BLaER1 (cell line): ENCODE measurements around the gene UBR3.
"Not testable (repeated sequence)": the region's sequence is repeated elsewhere in the genome, so short reads cannot be mapped to it uniquely, and the experiment has no call there.

Experiments used
- H3K27ac ChIP-seq: shearing (Covaris generic); formaldehyde crosslinking; 2 replicates; pipeline ENCODE4 v1.8.1; 2022
- H3K27me3 ChIP-seq: shearing (Covaris generic); formaldehyde crosslinking; 2 replicates; pipeline ENCODE4 v1.8.1; 2022
- H3K36me3 ChIP-seq: shearing (Covaris generic); formaldehyde crosslinking; 2 replicates; pipeline ENCODE4 v1.8.1; 2022
- H3K4me1 ChIP-seq: shearing (Covaris generic); formaldehyde crosslinking; 2 replicates; pipeline ENCODE4 v1.8.1; 2022
- H3K4me2 ChIP-seq: shearing (Covaris generic); formaldehyde crosslinking; 2 replicates; pipeline ENCODE4 v1.8.1; 2022
- H3K4me3 ChIP-seq: shearing (Covaris generic); formaldehyde crosslinking; 2 replicates; pipeline ENCODE4 v1.8.1; 2022
- H3K9ac ChIP-seq: shearing (Covaris generic); formaldehyde crosslinking; 2 replicates; pipeline ENCODE4 v1.8.1; 2022
- H3K9me3 ChIP-seq: shearing (Covaris generic); formaldehyde crosslinking; 2 replicates; pipeline ENCODE4 v1.8.1; 2022
- H4K20me1 ChIP-seq: shearing (Covaris generic); formaldehyde crosslinking; 2 replicates; pipeline ENCODE4 v1.8.1; 2022
- Cebpa-rat ChIP-seq: shearing (Covaris generic); IDR thresholded peaks from 2 replicates; pipeline ENCODE4 v1.8.1; 2022

The UBR3 gene

DNA sequence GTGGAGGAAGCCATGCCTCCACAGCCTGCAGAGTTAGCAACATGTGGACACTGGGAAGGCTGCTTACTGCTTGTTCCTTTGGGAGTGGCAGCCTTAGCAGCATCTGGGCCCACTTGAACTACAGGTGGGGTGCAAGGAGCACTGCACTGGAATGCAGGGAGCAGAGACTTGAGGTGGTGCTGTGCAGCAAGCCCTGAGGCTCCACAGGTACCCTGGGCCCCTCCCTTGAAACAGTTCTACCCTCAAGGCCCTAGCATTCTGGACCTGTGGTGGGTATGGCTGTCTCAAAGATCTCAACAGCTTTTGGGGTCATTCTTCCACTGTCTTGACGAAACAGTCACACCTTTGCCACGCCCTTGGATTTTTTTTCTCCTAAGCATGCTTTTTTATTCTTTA, 13.5 kb downstream of the UBR3 start:
- Histone ChIP-seq H3K27ac (no peak overlapping the region), H4K20me1 (peaks cover 24% of the 10 kb centered on the region), H3K9ac (no peak overlapping the region), H3K4me1 (no peaks in the 10 kb centered on the region), H3K4me2 (no peak overlapping the region), H3K9me3 (peaks cover 20% of the 10 kb centered on the region), H3K27me3 (no peaks in the 10 kb centered on the region), H3K36me3 (peaks cover 40% of the 10 kb centered on the region), H3K4me3 (no peak overlapping the region)
- TF ChIP-seq Cebpa-rat, result no peak

DNA sequence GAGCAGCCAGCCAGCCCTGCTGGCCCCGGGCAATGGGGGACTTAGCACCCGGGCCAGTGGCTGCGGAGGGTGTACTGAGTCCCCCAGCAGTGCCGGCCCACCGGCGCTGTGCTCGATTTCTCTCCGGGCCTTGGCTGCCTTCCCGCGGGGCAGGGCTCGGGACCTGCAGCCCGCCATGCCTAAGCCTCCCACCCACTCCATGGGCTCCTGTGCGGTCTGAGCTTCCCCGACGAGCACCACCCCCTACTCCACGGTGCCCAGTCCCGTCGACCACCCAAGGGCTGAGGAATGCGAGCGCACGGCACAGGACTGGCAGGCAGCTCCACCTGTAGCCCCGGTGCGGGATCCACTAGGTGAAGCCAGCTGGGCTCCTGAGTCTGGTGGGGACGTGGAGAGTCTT, 14.4 kb downstream of the UBR3 start:
- H3K9me3 ChIP-seq, result peaks cover 20% of the 10 kb centered on the region
- H3K27me3 ChIP-seq, H3K4me2 ChIP-seq, H3K4me3 ChIP-seq, H3K9ac ChIP-seq, H3K27ac ChIP-seq, H3K4me1 ChIP-seq: not testable (repeated sequence)
- H3K36me3 ChIP-seq, result peaks cover 40% of the 10 kb centered on the region
- H4K20me1 ChIP-seq, result peaks cover 18% of the 10 kb centered on the region

DNA sequence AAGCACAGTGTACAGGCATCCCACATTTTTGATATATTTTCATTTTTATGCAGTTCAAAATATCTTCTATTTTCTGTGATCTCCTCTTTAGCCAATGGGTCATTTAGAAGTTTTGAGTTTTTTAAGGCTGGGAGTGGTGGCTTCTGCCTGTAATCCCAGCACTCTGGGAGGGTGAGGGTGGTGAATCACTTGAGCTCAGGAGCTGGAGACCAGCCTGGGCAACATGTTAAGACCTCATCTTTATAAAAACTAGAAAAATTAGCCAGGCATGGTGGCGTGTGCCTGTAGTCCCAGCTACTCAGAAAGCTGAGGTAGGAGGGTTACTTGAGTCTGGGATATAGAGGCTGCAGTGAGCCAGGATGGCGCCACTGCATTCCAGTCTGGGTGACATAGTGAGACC, 17.8 kb downstream of the UBR3 start:
- Histone ChIP-seq H3K4me3 (no peak overlapping the region), H3K9me3 (peaks cover 38% of the 10 kb centered on the region), H3K27me3 (no peaks in the 10 kb centered on the region), H3K36me3 (peaks cover 50% of the 10 kb centered on the region), H3K9ac (no peak overlapping the region), H3K4me1 (no peaks in the 10 kb centered on the region), H3K27ac (no peak overlapping the region), H3K4me2 (no peak overlapping the region), H4K20me1 (peaks cover 10% of the 10 kb centered on the region)
- no peak for TF ChIP-seq Cebpa-rat

DNA sequence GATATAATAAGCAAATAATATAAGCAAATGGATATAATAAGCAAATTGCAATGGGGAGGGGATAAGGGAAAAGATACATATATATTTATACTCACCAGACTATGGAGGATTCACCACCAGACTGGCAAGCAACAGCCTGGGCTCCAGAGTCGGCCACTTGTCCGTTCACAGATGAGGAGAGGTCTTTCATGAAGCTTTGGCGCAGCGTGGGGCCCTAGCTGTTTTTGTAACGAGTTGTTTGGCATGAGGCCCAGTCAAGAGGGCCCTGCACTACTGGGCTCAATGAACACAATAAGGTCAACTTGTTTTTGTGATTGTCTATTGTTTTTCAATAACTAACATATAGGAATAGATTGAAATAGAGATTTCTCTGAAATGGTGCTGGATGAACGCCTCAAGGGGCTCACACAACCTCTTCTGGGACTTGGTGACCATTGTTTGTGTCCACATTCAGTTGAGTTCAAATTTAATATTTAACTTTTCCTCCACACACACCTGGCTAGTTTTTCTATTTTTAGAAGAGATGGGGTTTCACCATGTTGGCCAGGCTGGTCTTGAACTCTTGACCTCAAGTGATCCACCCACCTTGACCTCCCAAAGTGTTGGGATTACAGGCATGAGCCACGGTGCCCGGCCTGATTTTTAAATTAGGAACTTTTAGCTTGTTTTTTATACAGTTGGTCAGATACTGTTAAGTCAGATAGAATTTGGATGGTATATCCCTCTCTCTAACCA, 21.9 kb downstream of the UBR3 start:
- peaks cover 33% of the 10 kb centered on the region for H3K36me3 ChIP-seq
- H3K4me1 ChIP-seq, H4K20me1 ChIP-seq, H3K27ac ChIP-seq, H3K4me3 ChIP-seq, H3K4me2 ChIP-seq, H3K9ac ChIP-seq, H3K27me3 ChIP-seq: not testable (repeated sequence)
- peaks cover 36% of the 10 kb centered on the region for H3K9me3 ChIP-seq

DNA sequence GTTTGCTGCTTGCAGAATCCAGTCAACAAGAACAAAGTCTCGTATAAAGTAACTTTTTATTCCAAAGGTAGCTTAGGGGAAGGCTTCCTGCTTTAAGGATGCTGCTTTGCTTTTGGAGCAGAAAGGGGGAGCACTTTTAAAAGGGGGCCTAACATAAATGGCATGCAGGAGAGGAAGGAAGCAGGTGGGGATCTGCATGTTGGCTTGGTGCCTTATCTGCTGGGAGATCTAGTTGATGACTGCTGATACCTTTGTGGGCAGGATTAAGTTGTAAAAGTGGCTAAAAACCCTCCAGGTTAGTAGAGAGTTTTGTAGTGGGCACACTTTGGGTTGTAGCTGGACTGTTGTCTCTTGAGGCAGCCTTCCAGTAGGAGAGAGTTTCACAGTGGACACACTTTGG, 22.5 kb downstream of the UBR3 start:
- Histone ChIP-seq H3K9me3 (peaks cover 36% of the 10 kb centered on the region), H3K4me3 (no peak overlapping the region), H4K20me1 (no peaks in the 10 kb centered on the region), H3K27me3 (no peaks in the 10 kb centered on the region), H3K36me3 (peaks cover 28% of the 10 kb centered on the region), H3K27ac (no peak overlapping the region), H3K9ac (no peak overlapping the region), H3K4me2 (no peak overlapping the region), H3K4me1 (no peaks in the 10 kb centered on the region)
- no peak for TF ChIP-seq Cebpa-rat

DNA sequence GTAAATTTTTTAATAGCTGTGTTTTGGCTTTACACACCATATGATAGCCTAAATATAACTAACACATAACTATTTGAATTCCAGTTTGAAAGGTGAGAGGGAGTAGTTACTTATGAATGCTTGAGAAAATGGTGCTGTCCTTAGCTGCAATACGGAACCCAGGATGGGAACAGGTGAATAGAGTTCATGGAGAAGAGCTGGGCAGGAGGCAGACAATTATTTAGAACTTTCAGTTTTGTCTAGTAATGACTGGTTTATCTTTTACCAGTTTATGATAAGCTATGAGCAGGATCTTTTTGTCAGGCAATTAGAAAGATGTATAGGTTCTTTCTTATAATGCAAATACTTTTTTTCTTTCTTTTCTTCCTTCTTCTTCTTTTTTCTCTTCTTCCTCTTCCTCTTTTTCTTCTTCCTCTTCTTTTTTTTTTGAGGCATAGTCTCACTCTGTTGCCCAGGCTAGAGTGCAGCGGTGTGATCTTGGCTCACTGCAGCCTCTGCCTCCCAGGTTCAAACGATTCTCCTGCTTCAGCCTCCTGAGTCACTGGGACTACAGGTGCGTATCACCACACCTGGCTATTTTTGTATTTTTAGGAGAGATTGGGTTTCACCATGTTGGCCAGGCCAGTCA, 25.9 kb downstream of the UBR3 start:
- Histone ChIP-seq H3K4me3 (no peak overlapping the region), H3K9me3 (peaks cover 65% of the 10 kb centered on the region), H3K4me2 (no peak overlapping the region), H3K4me1 (no peaks in the 10 kb centered on the region), H3K27me3 (no peaks in the 10 kb centered on the region), H3K27ac (no peak overlapping the region), H3K36me3 (peaks cover 28% of the 10 kb centered on the region), H3K9ac (no peak overlapping the region), H4K20me1 (no peaks in the 10 kb centered on the region)
- no peak for TF ChIP-seq Cebpa-rat

DNA sequence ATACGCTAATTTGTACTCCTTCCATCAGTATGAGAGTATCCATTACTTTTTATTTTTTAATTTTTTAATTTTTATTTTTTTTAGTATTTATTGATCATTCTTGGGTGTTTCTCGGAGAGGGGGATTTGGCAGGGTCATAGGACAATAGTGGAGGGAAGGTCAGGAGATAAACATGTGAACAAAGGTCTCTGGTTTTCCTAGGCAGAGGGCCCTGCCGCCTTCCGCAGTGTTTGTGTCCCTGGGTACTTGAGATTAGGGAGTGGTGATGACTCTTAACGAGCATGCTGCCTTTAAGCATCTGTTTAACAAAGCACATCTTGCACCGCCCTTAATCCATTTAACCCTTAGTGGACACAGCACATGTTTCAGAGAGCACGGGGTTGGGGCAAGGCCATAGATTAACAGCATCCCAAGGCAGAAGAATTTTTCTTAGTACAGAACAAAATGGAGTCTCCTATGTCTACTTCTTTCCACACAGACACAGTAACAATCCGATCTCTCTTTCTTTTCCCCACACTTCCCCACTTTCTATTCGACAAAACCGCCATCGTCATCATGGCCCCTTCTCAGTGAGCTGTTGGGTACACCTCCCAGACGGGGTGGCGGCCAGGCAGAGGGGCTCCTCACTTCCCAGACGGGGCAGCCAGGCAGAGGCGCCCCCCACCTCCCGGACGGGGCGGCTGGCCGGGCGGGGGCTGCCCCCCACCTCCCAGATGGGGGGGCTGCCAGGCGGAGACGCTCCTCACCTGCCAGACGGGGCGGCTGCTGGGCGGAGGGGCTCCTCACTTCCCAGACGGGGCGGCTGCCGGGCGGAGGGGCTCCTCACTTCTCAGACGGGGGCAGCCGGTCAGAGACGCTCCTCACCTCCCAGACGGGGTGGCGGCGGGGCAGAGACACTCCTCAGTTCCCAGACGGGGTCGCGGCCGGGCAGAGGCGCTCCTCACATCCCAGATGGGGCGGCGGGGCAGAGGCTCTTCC, 28.3 kb downstream of the UBR3 start:
- not testable (repeated sequence) for H3K27ac ChIP-seq, H4K20me1 ChIP-seq, H3K9ac ChIP-seq, H3K4me2 ChIP-seq, H3K4me1 ChIP-seq, H3K4me3 ChIP-seq, H3K27me3 ChIP-seq
- Histone ChIP-seq H3K9me3 (peaks cover 60% of the 10 kb centered on the region), H3K36me3 (peaks cover 13% of the 10 kb centered on the region)

DNA sequence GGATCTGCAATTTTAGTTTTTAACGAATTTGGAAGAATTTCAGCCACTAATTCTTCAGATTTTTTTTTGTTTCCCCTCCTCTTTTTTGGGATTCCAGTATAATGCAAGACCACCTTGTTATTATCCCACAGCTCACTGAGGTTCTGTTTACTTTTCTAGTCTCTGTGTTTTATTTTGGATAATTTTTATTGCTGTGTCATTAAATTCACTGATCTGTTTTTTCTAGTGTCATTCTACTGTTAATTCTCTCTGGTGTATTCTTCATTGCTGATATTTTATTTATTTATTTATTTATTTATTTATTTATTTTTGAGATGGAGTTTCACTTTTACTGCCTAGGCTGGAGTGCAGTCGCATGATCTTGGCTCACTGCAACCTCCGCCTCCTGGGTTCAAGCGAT, 32.2 kb downstream of the UBR3 start:
- H3K4me3 ChIP-seq, result no peak overlapping the region
- no peak overlapping the region for H3K27ac ChIP-seq
- peaks cover 9% of the 10 kb centered on the region; the same call in 1 of the 2 replicates for H4K20me1 ChIP-seq
- H3K4me1 ChIP-seq, result no peaks in the 10 kb centered on the region
- peaks cover 14% of the 10 kb centered on the region for H3K36me3 ChIP-seq
- no peak for TF ChIP-seq Cebpa-rat
- no peak overlapping the region for H3K4me2 ChIP-seq
- H3K9ac ChIP-seq, result no peak overlapping the region
- H3K27me3 ChIP-seq, result no peaks in the 10 kb centered on the region
- peaks cover 67% of the 10 kb centered on the region for H3K9me3 ChIP-seq

DNA sequence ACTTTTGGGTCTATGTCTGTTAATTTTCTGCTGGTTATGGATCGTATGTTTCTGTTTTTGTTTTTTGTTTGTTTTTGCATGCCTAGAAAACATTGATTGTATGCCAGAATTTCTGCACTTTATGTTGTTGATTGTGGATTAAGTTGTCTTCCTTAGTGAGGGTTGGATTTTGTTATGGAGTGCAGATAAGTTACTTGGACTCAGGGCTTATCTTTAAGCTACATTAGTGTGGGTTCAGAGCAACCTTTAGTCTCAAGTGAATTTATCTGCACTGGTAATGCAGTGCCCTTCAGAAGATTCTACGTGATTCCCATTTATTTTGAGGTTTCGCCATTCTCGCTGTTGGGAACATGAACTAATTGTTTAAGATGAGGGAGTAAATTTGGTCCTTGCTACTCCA, 32.9 kb downstream of the UBR3 start:
- H3K9me3 ChIP-seq, result peaks cover 64% of the 10 kb centered on the region
- no peak overlapping the region for H3K27ac ChIP-seq
- H3K36me3 ChIP-seq, result peaks cover 14% of the 10 kb centered on the region
- no peak for TF ChIP-seq Cebpa-rat
- H3K27me3 ChIP-seq, result no peaks in the 10 kb centered on the region
- no peaks in the 10 kb centered on the region for H3K4me1 ChIP-seq
- no peak overlapping the region for H3K9ac ChIP-seq
- peaks cover 9% of the 10 kb centered on the region; the same call in 1 of the 2 replicates for H4K20me1 ChIP-seq
- no peak overlapping the region for H3K4me3 ChIP-seq
- no peak overlapping the region for H3K4me2 ChIP-seq

DNA sequence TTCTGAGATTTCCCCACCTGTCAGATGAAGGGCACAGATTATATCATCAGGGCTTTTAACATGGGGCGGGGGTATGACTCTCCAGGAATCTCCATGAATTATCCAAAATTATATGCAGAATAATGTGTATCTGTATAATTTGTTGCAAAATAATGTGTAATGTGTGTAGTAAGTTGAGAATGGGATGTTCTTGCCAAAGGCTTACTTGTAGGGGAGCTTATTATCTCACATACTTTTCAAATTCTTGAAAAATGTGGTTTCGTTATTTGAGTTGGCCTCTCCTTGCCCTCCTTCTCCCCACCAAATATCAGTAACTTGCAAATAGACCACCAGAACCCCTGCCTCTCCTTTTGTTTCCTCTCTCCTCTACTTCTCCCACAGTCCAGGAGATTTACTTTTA, 35.6 kb downstream of the UBR3 start:
- peaks cover 24% of the 10 kb centered on the region; the same call in 1 of the 2 replicates for H4K20me1 ChIP-seq
- H3K4me1 ChIP-seq, result no peaks in the 10 kb centered on the region
- peaks cover 38% of the 10 kb centered on the region for H3K9me3 ChIP-seq
- H3K27ac ChIP-seq, result no peak overlapping the region
- TF ChIP-seq Cebpa-rat, result no peak
- peaks cover 14% of the 10 kb centered on the region for H3K36me3 ChIP-seq
- H3K4me3 ChIP-seq, result no peak overlapping the region
- H3K9ac ChIP-seq, result no peak overlapping the region
- H3K27me3 ChIP-seq, result no peaks in the 10 kb centered on the region
- H3K4me2 ChIP-seq, result no peak overlapping the region
